ENCODE measurements around the gene MAML3. TPM values are rescaled to one million over a fixed set of nuclear protein-coding genes. Genes with fewer than 3 reads are reported as not detected.

MAML3 gene
- polyA plus RNA-seq, 4 donors, result 1.4 to 10.3 (median 3.4) TPM

GRCh38 chr4:139834226-139834662 is 319.7 kb downstream of the MAML3 start:
- DNase-seq, result no peak
- no peak for FAIRE-seq
- Histone ChIP-seq H3K27ac (ENCODE audit: low read depth in 1 of 3, low read length in 2 of 3) (no peak overlapping the region), H3K27me3 (ENCODE audit: control insufficient read depth in 3 of 3, insufficient read depth in 3 of 3, low read length in 3 of 3) (no peaks in the 10 kb centered on the region), H3K4me1 (ENCODE audit: control insufficient read depth in 3 of 3, insufficient read depth in 2 of 3, low read depth in 1 of 3, low read length in 2 of 3) (peaks cover 2 to 7% (median 3%) of the 10 kb centered on the region in 3 donors), H3K9me3 (ENCODE audit: control insufficient read depth in 2 of 2, insufficient read depth in 1 of 2, low read depth in 1 of 2, low read length in 1 of 2) (peaks cover 0 to 6% of the 10 kb centered on the region in 2 donors), H3K36me3 (ENCODE audit: control insufficient read depth in 3 of 3, insufficient read depth in 2 of 3, low read depth in 1 of 3, low read length in 3 of 3) (peaks cover 0 to 7% (median 0%) of the 10 kb centered on the region in 3 donors), H3K4me3 (ENCODE audit: low read depth in 1 of 3, low read length in 3 of 3) (no peak overlapping the region)
- 88 to 96% (median 91%) methylated on average over 8 of the region's 8 CpGs for WGBS, 3 donors

DNA sequence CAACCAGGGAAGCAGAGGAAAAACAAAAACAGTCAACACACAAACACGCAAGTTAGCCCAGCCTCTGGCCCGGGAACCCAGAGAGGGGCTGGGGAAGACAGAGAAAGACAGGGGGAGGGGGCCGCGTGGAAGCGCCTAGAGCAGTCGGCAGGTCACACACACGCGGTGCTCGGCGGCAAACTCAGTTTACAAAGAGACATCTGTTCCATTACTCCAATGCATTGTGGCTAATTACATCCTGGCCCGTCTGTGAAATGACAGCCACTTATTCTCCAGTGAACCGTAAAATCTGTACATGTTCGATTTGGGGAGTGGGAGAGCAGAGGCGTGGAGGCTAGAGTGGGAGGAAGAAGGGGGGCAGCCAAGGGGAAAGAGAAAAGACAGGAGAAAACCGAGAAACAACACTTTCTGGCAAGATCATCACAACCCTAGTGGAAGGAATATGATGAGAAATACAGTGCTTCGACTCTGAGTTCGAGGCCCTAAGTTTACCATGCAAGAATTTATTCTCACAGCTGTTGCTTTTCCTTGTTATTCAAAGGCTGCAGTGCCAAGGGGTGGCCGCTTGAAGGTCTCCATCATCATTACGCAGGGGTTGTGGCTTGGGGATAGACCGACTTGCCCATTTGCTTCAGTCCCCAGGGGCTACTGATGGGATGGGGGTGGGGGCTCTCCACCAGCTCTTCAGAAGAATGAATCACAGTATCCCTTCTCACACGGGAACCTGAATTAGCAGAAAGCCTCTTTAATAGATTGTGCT is 320.7 kb downstream of the MAML3 start:
- H3K27ac ChIP-seq (ENCODE audit: low read depth in 1 of 3, low read length in 2 of 3), result no peak overlapping the region
- 78 to 91% (median 87%) methylated on average over 21 of the region's 21 CpGs for WGBS, 3 donors

GRCh38 chr4:139828966-139829664 is 324.9 kb downstream of the MAML3 start:
- Histone ChIP-seq H3K4me3 (ENCODE audit: low read depth in 1 of 3, low read length in 3 of 3) (no peak overlapping the region), H3K27ac (ENCODE audit: low read depth in 1 of 3, low read length in 2 of 3) (no peak overlapping the region), H3K4me1 (ENCODE audit: control insufficient read depth in 3 of 3, insufficient read depth in 2 of 3, low read depth in 1 of 3, low read length in 2 of 3) (peaks cover 0 to 5% (median 0%) of the 10 kb centered on the region in 3 donors), H3K27me3 (ENCODE audit: control insufficient read depth in 3 of 3, insufficient read depth in 3 of 3, low read length in 3 of 3) (no peaks in the 10 kb centered on the region), H3K36me3 (ENCODE audit: control insufficient read depth in 3 of 3, insufficient read depth in 2 of 3, low read depth in 1 of 3, low read length in 3 of 3) (peaks cover 0 to 7% (median 0%) of the 10 kb centered on the region in 3 donors), H3K9me3 (ENCODE audit: control insufficient read depth in 2 of 2, insufficient read depth in 1 of 2, low read depth in 1 of 2, low read length in 1 of 2) (peaks cover 0 to 6% of the 10 kb centered on the region in 2 donors)
- DNase-seq (no peak), FAIRE-seq (no peak)
- WGBS, 3 donors, result 78 to 91% (median 81%) methylated on average over 7 of the region's 7 CpGs

More for the DNA sequence above, 320.7 kb downstream of the MAML3 start:
- peaks cover 0 to 7% (median 0%) of the 10 kb centered on the region in 3 donors for H3K36me3 ChIP-seq (ENCODE audit: control insufficient read depth in 3 of 3, insufficient read depth in 2 of 3, low read depth in 1 of 3, low read length in 3 of 3)
- no peak overlapping the region for H3K4me3 ChIP-seq (ENCODE audit: low read depth in 1 of 3, low read length in 3 of 3)
- DNase-seq (no peak), FAIRE-seq (no peak)
- peaks cover 0 to 6% of the 10 kb centered on the region in 2 donors for H3K9me3 ChIP-seq (ENCODE audit: control insufficient read depth in 2 of 2, insufficient read depth in 1 of 2, low read depth in 1 of 2, low read length in 1 of 2)
- peaks cover 2 to 7% (median 3%) of the 10 kb centered on the region in 3 donors for H3K4me1 ChIP-seq (ENCODE audit: control insufficient read depth in 3 of 3, insufficient read depth in 2 of 3, low read depth in 1 of 3, low read length in 2 of 3)
- no peaks in the 10 kb centered on the region for H3K27me3 ChIP-seq (ENCODE audit: control insufficient read depth in 3 of 3, insufficient read depth in 3 of 3, low read length in 3 of 3)

- Histone ChIP-seq H3K4me1 (ENCODE audit: control insufficient read depth in 3 of 3, insufficient read depth in 2 of 3, low read depth in 1 of 3, low read length in 2 of 3) (no peaks in the 10 kb centered on the region), H3K9me3 (ENCODE audit: control insufficient read depth in 2 of 2, insufficient read depth in 1 of 2, low read depth in 1 of 2, low read length in 1 of 2) (peaks cover 0 to 1% of the 10 kb centered on the region in 2 donors), H3K4me3 (ENCODE audit: low read depth in 1 of 3, low read length in 3 of 3) (no peak overlapping the region), H3K27ac (ENCODE audit: low read depth in 1 of 3, low read length in 2 of 3) (no peak overlapping the region), H3K27me3 (ENCODE audit: control insufficient read depth in 3 of 3, insufficient read depth in 3 of 3, low read length in 3 of 3) (no peaks in the 10 kb centered on the region), H3K36me3 (ENCODE audit: control insufficient read depth in 3 of 3, insufficient read depth in 2 of 3, low read depth in 1 of 3, low read length in 3 of 3) (peaks cover 0 to 4% (median 0%) of the 10 kb centered on the region in 3 donors)
- 83 to 95% (median 89%) methylated on average over 8 of the region's 8 CpGs for WGBS, 3 donors
- FAIRE-seq (no peak), DNase-seq (no peak)
These were observed 327.6 kb downstream of the MAML3 start for GRCh38 chr4:139826426-139826825.

- H3K9me3 ChIP-seq (ENCODE audit: control insufficient read depth in 2 of 2, insufficient read depth in 1 of 2, low read depth in 1 of 2, low read length in 1 of 2), result peaks cover 0 to 3% of the 10 kb centered on the region in 2 donors
- H3K36me3 ChIP-seq (ENCODE audit: control insufficient read depth in 3 of 3, insufficient read depth in 2 of 3, low read depth in 1 of 3, low read length in 3 of 3), result peaks cover 0 to 5% (median 0%) of the 10 kb centered on the region in 3 donors
- FAIRE-seq (no peak), DNase-seq (no peak)
- no peaks in the 10 kb centered on the region for H3K4me1 ChIP-seq (ENCODE audit: control insufficient read depth in 3 of 3, insufficient read depth in 2 of 3, low read depth in 1 of 3, low read length in 2 of 3)
- H3K27ac ChIP-seq (ENCODE audit: low read depth in 1 of 3, low read length in 2 of 3), result no peak overlapping the region
- H3K4me3 ChIP-seq (ENCODE audit: low read depth in 1 of 3, low read length in 3 of 3), result no peak overlapping the region
- 76 to 85% (median 79%) methylated on average over 13 of the region's 13 CpGs for WGBS, 3 donors
- H3K27me3 ChIP-seq (ENCODE audit: control insufficient read depth in 3 of 3, insufficient read depth in 3 of 3, low read length in 3 of 3), result no peaks in the 10 kb centered on the region
These were observed 328.4 kb downstream of the MAML3 start for GRCh38 chr4:139825523-139826014.

DNA sequence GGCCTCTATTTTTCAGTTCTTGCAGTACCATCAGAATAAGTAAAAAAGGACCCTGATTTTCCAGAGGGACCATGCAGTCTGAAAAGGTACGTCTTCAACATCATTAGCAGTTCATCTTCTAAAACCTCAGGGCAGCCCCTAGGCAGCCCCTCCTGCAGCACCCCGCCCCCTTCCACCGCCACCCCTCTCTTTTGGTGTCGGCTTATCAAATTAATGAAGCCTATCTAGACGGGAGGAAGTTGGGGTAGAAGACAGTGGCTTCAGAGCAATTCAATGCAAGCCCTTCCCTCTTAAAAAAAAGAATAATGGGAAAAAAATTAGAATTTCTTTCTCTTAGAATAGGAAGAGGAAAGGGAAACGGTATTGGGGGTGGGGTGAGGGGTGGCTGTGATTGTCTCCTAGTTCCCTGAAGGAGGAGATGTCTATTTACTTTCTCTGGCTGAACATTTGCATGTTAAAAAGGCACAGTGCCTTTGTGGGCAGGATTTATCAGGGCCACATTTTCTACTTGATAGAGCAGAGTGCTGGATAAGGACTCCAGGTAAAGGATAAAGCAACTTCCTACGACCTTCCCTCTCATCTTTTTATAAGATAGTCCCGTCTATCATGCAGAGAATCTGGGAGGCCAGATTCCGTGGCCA is 329.0 kb downstream of the MAML3 start:
- WGBS, 3 donors, result 72 to 82% (median 81%) methylated on average over 9 of the region's 9 CpGs
- H3K9me3 ChIP-seq (ENCODE audit: control insufficient read depth in 2 of 2, insufficient read depth in 1 of 2, low read depth in 1 of 2, low read length in 1 of 2), result peaks cover 0 to 3% of the 10 kb centered on the region in 2 donors
- FAIRE-seq (no peak), DNase-seq (no peak)
- H3K27ac ChIP-seq (ENCODE audit: low read depth in 1 of 3, low read length in 2 of 3), result no peak overlapping the region
- H3K36me3 ChIP-seq (ENCODE audit: control insufficient read depth in 3 of 3, insufficient read depth in 2 of 3, low read depth in 1 of 3, low read length in 3 of 3), result peaks cover 0 to 5% (median 0%) of the 10 kb centered on the region in 3 donors
- H3K27me3 ChIP-seq (ENCODE audit: control insufficient read depth in 3 of 3, insufficient read depth in 3 of 3, low read length in 3 of 3), result no peaks in the 10 kb centered on the region
- no peaks in the 10 kb centered on the region for H3K4me1 ChIP-seq (ENCODE audit: control insufficient read depth in 3 of 3, insufficient read depth in 2 of 3, low read depth in 1 of 3, low read length in 2 of 3)
- no peak overlapping the region for H3K4me3 ChIP-seq (ENCODE audit: low read depth in 1 of 3, low read length in 3 of 3)

DNA sequence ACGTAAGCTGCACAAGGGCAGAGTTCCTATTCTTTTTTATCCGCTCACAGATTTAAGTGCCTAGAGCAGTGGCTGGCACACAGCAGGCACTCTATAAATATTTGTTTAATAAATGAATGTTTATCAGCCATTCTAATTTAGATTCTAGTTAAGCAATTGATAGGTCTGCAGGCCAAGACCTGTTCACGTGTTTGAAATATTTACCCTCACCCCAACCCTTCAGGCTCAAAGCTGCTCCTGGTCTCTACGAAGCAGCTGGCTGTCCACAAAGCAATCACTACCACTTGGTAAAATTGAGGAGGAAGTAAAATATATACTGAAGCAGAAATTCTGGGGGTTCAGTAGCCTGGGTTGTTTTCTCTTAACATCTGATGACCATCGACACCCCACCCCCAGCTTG is 330.2 kb downstream of the MAML3 start:
- no peaks in the 10 kb centered on the region for H3K27me3 ChIP-seq (ENCODE audit: control insufficient read depth in 3 of 3, insufficient read depth in 3 of 3, low read length in 3 of 3)
- WGBS, 3 donors, result 90 to 91% (median 90%) methylated on average over 5 of the region's 5 CpGs
- FAIRE-seq (no peak), DNase-seq (no peak)
- no peak overlapping the region for H3K4me3 ChIP-seq (ENCODE audit: low read depth in 1 of 3, low read length in 3 of 3)
- H3K36me3 ChIP-seq (ENCODE audit: control insufficient read depth in 3 of 3, insufficient read depth in 2 of 3, low read depth in 1 of 3, low read length in 3 of 3), result peaks cover 0 to 5% (median 0%) of the 10 kb centered on the region in 3 donors
- peaks cover 0 to 3% of the 10 kb centered on the region in 2 donors for H3K9me3 ChIP-seq (ENCODE audit: control insufficient read depth in 2 of 2, insufficient read depth in 1 of 2, low read depth in 1 of 2, low read length in 1 of 2)
- H3K27ac ChIP-seq (ENCODE audit: low read depth in 1 of 3, low read length in 2 of 3), result no peak overlapping the region
- no peaks in the 10 kb centered on the region for H3K4me1 ChIP-seq (ENCODE audit: control insufficient read depth in 3 of 3, insufficient read depth in 2 of 3, low read depth in 1 of 3, low read length in 2 of 3)

DNA sequence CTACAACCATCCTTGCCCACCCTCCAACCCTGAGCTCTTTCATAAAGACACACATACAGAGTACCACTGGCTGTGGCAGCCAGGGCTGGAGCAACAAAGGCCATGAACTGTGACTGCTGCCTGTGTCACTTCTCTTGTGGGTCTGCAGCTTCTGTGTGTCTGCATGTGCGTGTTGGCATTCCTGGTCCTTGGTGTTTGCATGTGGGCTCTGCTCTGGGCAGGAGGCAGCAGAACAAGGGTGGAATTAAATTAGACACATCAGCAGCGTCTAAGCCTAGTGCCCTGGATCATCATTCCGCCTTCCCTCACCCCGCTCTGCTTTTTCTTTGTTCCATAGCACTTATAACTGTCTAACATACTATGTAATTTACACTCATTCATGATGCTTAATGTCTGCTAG is 330.6 kb downstream of the MAML3 start:
- Histone ChIP-seq H3K27me3 (ENCODE audit: control insufficient read depth in 3 of 3, insufficient read depth in 3 of 3, low read length in 3 of 3) (no peaks in the 10 kb centered on the region), H3K27ac (ENCODE audit: low read depth in 1 of 3, low read length in 2 of 3) (no peak overlapping the region), H3K36me3 (ENCODE audit: control insufficient read depth in 3 of 3, insufficient read depth in 2 of 3, low read depth in 1 of 3, low read length in 3 of 3) (peaks cover 0 to 5% (median 0%) of the 10 kb centered on the region in 3 donors), H3K9me3 (ENCODE audit: control insufficient read depth in 2 of 2, insufficient read depth in 1 of 2, low read depth in 1 of 2, low read length in 1 of 2) (peaks cover 0 to 3% of the 10 kb centered on the region in 2 donors), H3K4me3 (ENCODE audit: low read depth in 1 of 3, low read length in 3 of 3) (no peak overlapping the region), H3K4me1 (ENCODE audit: control insufficient read depth in 3 of 3, insufficient read depth in 2 of 3, low read depth in 1 of 3, low read length in 2 of 3) (no peaks in the 10 kb centered on the region)
- FAIRE-seq (no peak), DNase-seq (no peak)
- 90 to 95% (median 92%) methylated on average over 4 of the region's 4 CpGs for WGBS, 3 donors
